ENCODE data around the gene ABCA5.
"Not testable (repeated sequence)": the region's sequence is repeated elsewhere in the genome, so short reads cannot be mapped to it uniquely, and the experiment has no call there.

ABCA5 gene

GRCh38 chr17:69325518-69326376, 1.2 kb downstream of the ABCA5 start:
- DNase-seq: no peak

- DNase-seq: no peak
These were observed 3.1 kb downstream of the ABCA5 start for GRCh38 chr17:69323806-69324205.

DNA sequence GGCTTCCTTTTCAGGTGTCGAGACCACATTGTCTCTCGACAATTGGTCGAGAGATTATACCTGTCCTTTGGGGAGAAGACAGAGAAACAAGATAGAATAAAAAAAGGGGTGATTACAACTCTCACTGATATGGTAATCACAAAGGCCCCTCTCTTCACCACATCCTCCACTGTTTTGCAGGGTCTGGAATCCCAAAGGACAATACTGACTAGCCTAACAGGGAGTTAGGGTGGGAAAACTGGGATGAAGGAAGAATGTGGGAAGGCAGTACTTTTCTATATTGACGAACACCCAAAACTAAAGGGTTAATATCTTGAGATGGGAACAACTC, 6.1 kb downstream of the ABCA5 start:
- DNase-seq: no peak

DNA sequence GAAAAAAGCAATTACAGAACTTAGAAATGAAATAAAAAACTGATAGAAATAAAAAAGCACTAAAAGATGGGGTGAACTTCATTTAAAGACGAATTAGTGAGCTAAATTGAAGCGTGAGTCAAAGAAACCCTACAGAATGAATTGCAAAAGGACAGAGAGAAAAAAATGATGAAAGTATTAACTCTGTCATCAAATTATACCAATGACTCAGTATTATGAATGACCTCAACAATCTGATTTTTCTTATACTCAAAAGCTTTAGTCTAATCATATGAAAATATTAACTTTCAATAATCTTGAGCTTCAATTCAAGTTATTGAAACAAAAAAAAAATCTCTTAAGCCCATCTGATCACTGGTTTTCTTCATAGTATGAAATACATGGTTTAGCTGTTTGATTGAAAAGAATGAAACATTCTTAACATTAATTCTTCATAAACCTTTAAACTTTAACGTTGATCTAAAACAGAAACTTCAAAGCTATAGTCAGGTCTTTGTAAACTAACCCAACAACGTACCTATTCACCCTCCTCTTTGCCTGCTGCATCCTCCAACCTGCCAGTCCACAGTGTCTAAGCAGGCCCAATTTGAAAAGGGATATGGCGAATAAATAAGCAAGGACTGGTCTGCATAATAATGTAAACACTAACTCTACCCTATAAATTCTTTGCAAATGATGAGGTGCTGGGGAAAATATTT, 6.6 kb downstream of the ABCA5 start:
- DNase-seq: no peak

- DNase-seq: no peak
These were observed 9.3 kb downstream of the ABCA5 start for GRCh38 chr17:69317625-69318024.

DNA sequence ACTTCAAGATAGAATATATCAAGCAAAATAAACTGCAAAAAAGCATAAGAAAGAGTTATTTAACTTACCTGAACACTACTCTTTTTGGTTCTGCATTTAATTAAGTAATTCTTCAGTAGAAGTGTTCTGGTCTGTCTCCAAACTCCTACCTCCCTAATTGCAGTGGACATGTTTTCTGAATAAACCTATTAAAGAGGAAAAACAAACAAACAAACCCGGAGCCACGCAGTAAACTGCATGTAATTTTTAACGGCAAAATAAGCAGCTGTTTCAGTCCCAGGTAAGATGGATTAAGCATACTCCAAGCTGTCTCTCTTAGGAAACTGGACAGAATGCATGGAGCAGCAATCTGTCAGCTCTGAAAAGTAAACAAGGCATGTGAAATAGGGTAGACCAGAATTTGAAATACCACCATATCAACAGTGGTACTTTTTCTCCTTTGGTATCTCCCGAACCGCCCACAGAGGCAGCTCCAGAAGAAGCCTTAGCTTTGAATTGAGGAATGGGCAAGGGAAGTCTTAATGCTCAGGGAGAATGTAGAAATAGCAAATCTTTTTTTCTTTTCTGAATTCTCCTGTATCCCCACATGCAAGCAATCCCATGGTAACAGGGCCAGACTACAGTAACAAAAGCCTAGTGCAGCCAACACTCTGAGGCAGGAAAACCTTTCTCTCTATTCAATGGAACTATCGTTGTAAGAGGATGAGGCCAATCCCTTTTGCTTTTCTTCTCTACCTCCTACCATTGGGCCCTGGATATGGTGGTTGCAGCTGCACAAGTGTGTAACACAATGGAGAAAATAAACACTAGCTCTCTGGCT, 12.5 kb downstream of the ABCA5 start:
- DNase-seq: no peak

DNA sequence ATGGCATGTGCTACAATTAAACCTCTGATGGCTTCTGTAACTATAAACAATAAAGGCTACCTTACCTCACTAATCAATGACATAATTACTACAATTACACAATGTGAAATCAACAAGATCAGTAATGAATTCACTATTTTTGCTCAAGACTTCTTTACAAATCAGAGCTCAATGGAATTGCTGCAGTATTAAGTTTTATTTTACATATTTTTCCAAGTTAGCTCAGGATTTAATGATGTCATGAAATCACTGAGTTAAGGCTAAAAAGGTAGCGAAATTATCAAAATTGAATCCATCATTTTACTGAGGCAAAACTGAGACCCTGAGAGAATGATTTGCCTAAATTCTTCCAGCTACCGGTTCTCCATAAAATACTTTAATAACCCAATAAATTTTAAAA, 21.8 kb downstream of the ABCA5 start:
- no peak for DNase-seq

DNA sequence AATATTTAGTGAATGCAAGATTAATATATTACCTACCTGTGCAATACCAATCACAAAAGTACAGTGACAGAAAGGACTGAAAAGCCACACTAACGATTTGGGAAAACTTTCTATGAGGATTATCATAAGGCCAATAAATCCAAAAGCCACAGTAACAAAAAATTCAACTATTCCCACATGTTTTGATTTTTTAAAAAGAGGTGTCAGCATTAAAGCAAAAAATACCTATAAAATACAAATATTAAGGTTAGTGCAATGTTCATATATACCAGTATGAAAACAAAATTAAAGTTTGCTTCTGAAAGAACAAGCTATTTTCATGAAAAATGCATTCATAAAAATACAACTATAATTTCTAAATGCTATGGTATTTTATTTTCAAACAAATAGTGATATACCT, 24.3 kb downstream of the ABCA5 start:
- DNase-seq: no peak

DNA sequence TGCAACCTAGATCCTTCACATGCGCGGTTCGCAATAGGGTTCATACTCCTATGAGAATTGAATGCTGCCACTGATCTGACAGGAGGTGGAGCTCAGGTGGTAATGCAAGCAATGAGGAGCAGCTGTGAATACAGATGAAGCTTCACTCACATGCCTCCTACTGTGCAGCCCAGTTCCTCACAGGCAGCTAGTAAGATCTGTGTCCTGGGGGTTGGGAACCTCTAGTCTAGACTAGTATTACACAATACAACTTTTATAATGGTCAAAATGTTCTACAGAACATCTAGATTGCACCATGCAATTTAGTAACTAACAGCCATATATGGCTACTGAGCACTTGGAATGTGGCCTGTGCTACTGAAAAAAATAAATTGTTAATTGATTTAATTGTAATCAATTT, 26.7 kb downstream of the ABCA5 start:
- DNase-seq: no peak

- DNase-seq: not testable (repeated sequence)
These were observed 28.7 kb downstream of the ABCA5 start for GRCh38 chr17:69298120-69298722.

DNA sequence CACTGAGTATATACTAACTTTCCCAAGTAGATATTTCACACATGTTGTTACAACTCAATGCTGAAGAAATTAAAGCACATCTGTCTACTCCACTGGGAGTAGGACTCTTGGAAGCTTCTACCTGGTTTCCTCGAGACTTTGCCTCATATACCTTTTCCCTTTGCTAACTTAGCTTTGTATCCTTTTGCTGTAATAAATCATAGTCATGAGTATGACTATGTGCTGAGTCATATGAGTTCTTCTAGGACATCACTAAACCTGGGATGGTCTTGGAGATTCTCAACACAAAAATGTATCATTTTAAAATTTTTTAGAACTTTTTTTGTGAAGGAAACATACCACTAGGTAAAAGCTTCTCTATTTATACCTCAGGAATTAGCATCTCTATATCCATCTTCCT, 39.8 kb downstream of the ABCA5 start:
- no peak for DNase-seq

GRCh38 chr17:69286257-69286656, 40.7 kb downstream of the ABCA5 start:
- no peak for DNase-seq

DNA sequence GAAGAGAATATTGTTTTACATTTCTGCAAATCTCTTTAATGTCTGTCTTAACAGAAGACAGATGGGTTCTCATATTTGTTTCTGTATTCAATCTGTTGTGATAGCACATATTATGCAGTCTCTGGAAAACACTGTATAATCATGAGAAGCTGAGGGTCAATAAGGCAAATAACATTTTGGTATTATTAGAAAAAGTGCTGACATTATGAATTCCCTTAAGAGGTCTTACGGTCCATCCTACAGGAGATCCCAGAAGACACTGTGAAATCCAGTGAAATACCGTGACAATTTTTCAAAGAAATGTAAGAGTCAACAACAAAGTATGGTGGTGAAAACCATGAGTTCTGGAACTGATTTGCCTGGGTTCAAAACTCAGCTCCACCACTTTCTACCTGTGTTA, 42.3 kb downstream of the ABCA5 start:
- no peak for DNase-seq

- DNase-seq: no peak
These were observed 44.9 kb downstream of the ABCA5 start for GRCh38 chr17:69282002-69282401.

DNA sequence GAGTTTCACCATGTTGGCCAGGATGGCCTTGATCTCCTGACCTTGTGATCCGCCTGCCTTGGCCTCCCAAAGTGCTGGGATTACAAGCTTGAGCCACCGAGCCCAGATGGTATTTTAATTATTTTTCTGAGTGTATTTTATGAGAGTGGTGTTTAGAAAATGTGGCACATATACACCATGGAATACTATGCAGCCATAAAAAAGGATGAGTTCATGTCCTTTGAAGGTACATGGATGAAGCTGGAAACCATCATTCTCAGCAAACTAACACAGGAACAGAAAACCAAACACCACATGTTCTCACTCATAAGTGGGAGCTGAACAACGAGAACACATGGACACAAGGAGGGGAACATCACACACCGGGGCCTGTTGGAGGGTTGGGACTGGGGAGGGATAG, 50.7 kb downstream of the ABCA5 start:
- DNase-seq: not testable (repeated sequence)

DNA sequence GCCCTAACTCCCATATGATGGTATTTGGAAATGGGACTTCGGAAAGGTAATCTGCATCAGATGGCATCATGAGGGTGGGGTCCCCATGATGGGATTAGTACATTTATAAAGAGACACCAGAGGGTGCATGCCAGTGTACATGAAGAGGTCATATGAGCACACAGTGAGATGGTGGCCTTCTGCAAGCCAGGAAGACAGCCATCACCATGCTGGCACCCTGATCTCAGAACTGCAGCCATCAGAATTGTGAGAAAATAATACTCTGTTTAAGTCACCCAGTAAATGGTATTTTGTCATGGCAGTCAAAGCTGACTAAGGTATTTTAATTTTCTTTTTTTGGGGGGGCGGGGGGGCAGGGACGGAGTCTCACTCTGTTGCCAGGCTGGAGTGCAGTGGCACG, 51.2 kb downstream of the ABCA5 start:
- no peak for DNase-seq

DNA sequence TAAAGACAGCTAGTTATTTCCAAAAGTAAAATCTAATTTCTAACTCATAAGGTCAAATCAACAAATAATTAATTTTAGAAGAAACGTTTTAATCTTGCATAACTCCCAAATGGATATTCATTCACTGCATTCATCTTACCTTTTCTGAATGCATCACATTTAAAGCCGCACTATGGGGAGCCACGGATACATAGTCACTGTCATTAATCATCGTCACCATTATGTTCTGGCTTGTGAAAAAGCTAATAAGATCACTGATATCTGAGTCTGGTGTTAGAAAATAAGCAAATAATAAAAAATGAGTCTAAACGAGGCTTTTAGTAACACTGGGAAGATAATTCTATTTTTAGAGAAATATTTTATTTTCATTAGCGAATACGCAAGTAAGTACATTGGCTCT, 55.9 kb downstream of the ABCA5 start:
- DNase-seq: no peak

- no peak for DNase-seq
These were observed 57.6 kb downstream of the ABCA5 start for GRCh38 chr17:69269131-69269998.

DNA sequence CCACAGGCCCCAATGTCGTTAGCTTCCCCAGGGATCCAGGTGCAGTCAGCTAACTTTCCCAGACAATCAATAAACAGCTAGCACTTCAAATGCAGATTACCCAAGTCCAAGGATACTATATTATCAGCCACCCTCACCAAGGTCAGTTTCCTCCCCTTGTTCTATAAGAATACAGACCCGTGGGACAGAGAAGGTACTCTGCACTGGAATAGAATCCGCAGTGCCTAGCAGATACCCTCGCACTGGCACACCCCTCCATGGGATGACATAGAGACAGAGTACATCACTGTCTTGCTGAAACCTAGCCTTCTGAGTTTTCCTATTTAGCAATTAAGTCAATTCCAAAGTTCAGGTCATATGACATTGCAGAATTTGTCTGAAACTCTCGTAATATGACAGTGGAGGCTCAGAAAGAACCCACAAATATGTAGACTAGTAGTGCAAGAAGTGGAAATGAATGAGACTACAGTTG, 58.4 kb downstream of the ABCA5 start:
- no peak for DNase-seq

DNA sequence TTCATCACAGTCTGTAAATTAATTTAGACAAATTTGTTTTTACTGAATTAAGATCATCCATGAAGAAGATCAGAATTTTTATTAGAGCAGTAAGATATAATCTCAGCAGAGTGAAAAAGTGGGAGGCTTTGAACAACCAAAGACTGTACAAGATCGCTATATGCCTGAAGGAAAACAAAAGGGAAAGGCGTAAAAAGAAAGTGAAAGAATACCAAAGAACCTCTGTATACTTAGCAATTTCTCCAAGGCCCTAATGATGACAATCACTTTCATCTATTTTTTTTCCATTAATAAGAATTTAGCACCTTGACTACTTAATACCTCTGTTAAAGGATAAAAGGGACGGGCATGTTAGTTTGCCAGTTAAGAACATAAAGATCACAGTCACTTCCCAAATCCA, 59.7 kb downstream of the ABCA5 start:
- DNase-seq: no peak

DNA sequence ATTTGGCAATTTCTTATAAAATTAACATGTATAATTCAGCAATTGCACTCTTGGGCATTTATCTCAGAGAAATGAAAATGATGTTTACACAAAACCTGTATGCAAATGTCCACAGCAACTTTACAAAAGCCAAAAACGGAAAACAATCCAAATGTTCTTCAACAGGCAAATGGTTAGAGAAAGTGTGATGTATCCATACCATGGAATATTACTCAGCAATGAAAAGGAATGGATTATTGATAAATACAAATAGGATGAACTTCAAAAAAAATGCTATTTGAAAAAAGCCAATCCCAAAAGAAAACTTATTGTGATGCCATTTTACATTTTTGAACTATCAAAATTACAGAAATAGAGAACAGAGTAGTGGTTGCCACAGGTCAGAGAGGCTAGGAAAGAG, 61.1 kb downstream of the ABCA5 start:
- DNase-seq: no peak

GRCh38 chr17:69254187-69254586, 72.7 kb downstream of the ABCA5 start:
- no peak for DNase-seq

All from hematopoietic multipotent progenitor cell treated with erythropoietin and hydrocortisone succinate and interleukin-3 and kit ligand, for 6 days (in vitro differentiated cells).